ENCODE data around the gene NTM. TPM values are rescaled to one million over a fixed set of nuclear protein-coding genes. Genes with fewer than 3 reads are reported as not detected.

The NTM gene
- total RNA-seq, 1 experiment from 2014 or later = 8.6 TPM

DNA sequence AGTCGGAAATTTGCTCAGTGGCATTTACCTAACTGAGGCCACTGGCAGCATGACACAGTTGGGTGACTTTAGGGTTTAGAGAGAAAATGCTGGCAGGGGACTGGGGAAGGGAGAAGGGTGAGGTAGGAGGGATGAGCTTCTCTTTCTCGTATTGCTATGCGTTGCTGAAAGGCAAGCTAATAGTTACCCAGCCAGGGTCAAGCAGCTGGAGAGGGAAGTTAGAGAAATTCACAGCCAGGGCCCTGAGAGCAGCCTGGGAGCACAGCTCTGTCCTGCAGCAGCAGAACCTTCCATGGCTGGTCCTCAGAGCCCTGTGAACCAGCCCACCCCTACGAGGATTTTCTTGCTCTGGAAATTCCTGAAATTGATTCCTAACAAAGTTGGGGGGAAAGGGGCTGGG lies 679.6 kb downstream of the NTM start:
- no peak overlapping the region for H3K27ac ChIP-seq (ENCODE audit: low read depth, low read length, poor library complexity, severe bottlenecking)
- ChIA-PET CTCF (no interaction called here), POLR2A (ENCODE audit: low non-redundant PET) (no interaction called here)
- TF ChIP-seq, protein P1, sequence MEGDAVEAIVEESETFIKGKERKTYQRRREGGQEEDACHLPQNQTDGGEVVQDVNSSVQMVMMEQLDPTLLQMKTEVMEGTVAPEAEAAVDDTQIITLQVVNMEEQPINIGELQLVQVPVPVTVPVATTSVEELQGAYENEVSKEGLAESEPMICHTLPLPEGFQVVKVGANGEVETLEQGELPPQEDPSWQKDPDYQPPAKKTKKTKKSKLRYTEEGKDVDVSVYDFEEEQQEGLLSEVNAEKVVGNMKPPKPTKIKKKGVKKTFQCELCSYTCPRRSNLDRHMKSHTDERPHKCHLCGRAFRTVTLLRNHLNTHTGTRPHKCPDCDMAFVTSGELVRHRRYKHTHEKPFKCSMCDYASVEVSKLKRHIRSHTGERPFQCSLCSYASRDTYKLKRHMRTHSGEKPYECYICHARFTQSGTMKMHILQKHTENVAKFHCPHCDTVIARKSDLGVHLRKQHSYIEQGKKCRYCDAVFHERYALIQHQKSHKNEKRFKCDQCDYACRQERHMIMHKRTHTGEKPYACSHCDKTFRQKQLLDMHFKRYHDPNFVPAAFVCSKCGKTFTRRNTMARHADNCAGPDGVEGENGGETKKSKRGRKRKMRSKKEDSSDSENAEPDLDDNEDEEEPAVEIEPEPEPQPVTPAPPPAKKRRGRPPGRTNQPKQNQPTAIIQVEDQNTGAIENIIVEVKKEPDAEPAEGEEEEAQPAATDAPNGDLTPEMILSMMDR (conservative IDR thresholded peaks at IDR 0.05; ENCODE audit: low read depth, low read length) = no peak
- no peak for TF ChIP-seq EZH2 (IDR thresholded peaks at IDR 0.05; ENCODE audit: borderline replicate concordance, low read depth, low read length, poor library complexity, severe bottlenecking)
- peaks cover 55% of the 10 kb centered on the region for H3K4me1 ChIP-seq (ENCODE audit: insufficient read depth, low read length, poor library complexity, severe bottlenecking)
- no peak overlapping the region for H3K4me3 ChIP-seq (ENCODE audit: low read depth, low read length, poor library complexity, severe bottlenecking)
- H3K9me3 ChIP-seq (ENCODE audit: low read depth, low read length, poor library complexity, severe bottlenecking) = no peaks in the 10 kb centered on the region
- no peaks in the 10 kb centered on the region for H3K27me3 ChIP-seq (replicated peaks; ENCODE audit: insufficient read depth, low read depth, low read length, poor library complexity)
- intact Hi-C loops (cut with micrococcal nuclease; ENCODE audit: unreplicated experiment) = no loop called here
- DNase-seq (ENCODE audit: low spot score) = no peak
- no peaks in the 10 kb centered on the region for H3K36me3 ChIP-seq (ENCODE audit: insufficient read depth, low read length, poor library complexity, severe bottlenecking)
- no TSS peak for BruUV-seq (replicated peaks)

DNA sequence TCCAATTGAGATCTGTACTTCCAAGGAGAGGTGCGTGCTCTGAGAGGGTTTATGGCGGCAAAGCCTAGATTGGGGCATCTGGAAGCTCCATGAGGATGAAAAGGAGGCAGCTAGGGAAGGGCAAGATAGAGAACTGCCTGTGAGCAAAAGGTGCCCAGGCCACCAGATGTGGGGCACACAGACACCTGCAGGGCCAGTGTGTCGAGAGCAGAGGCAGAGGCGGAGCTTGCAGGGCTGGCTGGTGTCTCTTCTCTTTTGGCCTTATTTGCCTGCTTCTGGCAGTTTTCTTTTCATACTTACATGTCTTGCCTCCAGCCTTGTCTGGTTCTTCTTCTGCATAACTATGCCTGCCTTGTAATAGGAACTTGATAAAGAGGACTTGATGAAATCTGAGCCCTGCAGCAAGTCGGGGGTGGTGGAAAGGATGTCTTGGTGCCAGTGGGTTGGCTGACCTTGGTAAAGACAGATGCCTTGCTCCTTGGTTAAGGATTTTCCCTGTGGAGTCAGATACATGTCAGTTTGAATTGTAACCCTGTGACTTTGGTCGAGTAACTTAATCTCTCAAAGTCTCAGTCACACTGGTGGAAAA lies 680.3 kb downstream of the NTM start:
- DNase-seq (ENCODE audit: low spot score) = no peak

DNA sequence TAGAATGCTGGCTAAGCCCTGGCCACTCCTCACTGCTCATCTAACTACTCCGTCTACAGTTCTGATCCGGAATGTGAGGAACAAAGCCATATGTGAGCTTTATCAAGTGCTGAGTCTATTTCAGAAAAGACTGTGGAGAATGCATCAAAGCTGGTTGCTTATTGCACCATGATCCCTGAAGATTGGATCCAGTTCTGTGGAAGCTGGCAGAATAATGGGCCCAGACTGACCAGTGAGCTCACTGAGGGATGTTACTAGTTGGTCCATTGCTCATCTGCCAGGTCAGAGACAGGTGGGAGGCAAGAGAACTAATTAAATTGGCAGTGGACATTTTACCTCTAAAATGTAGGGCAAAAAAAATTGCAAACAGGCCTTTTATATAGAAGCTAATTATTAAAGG lies 681.3 kb downstream of the NTM start:
- Histone ChIP-seq H3K27me3 (replicated peaks; ENCODE audit: insufficient read depth, low read depth, low read length, poor library complexity) (no peaks in the 10 kb centered on the region), H3K4me1 (ENCODE audit: insufficient read depth, low read length, poor library complexity, severe bottlenecking) (peaks cover 56% of the 10 kb centered on the region), H3K27ac (ENCODE audit: low read depth, low read length, poor library complexity, severe bottlenecking) (no peak overlapping the region), H3K4me3 (ENCODE audit: low read depth, low read length, poor library complexity, severe bottlenecking) (no peak overlapping the region), H3K9me3 (ENCODE audit: low read depth, low read length, poor library complexity, severe bottlenecking) (no peaks in the 10 kb centered on the region), H3K36me3 (ENCODE audit: insufficient read depth, low read length, poor library complexity, severe bottlenecking) (no peaks in the 10 kb centered on the region)
- POLR2A ChIA-PET (ENCODE audit: low non-redundant PET) = no interaction called here
- no peak for DNase-seq (ENCODE audit: low spot score)
- no TSS peak for BruUV-seq (replicated peaks)
- TF ChIP-seq, protein P1 (conservative IDR thresholded peaks at IDR 0.05; ENCODE audit: low read depth, low read length) = no peak
- TF ChIP-seq EZH2 (IDR thresholded peaks at IDR 0.05; ENCODE audit: borderline replicate concordance, low read depth, low read length, poor library complexity, severe bottlenecking) = no peak
- intact Hi-C loops (cut with micrococcal nuclease; ENCODE audit: unreplicated experiment) = no loop called here
- CTCF ChIA-PET = no interaction called here

More for the DNA sequence above, 680.3 kb downstream of the NTM start:
- Histone ChIP-seq H3K4me1 (ENCODE audit: insufficient read depth, low read length, poor library complexity, severe bottlenecking) (peaks cover 56% of the 10 kb centered on the region), H3K9me3 (ENCODE audit: low read depth, low read length, poor library complexity, severe bottlenecking) (no peaks in the 10 kb centered on the region), H3K27ac (ENCODE audit: low read depth, low read length, poor library complexity, severe bottlenecking) (no peak overlapping the region), H3K27me3 (replicated peaks; ENCODE audit: insufficient read depth, low read depth, low read length, poor library complexity) (no peaks in the 10 kb centered on the region), H3K4me3 (ENCODE audit: low read depth, low read length, poor library complexity, severe bottlenecking) (no peak overlapping the region), H3K36me3 (ENCODE audit: insufficient read depth, low read length, poor library complexity, severe bottlenecking) (no peaks in the 10 kb centered on the region)
- TF ChIP-seq EZH2 (IDR thresholded peaks at IDR 0.05; ENCODE audit: borderline replicate concordance, low read depth, low read length, poor library complexity, severe bottlenecking) = no peak
- ChIA-PET POLR2A (ENCODE audit: low non-redundant PET) (no interaction called here), CTCF (no interaction called here)
- intact Hi-C loops (cut with micrococcal nuclease; ENCODE audit: unreplicated experiment) = no loop called here
- BruUV-seq (replicated peaks) = no TSS peak

DNA sequence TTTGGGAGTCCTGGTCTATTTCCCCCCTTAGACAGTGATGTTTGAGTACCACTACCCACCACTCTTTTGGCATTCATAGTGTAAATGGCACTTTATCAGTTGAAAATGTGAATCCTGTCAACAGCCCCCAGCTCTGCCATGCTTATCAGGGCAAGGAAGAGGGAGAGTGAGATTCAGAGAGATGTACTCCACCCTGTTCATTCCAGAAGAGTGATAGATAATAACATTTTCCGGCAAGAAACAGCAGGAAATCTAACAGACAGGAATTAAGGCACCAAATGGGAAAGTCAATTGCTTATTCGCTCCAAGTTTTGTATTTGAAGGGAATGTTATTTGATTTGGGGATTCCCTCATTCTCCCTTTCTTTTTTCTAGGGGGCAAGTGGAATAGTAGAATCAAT lies 681.9 kb downstream of the NTM start:
- CTCF ChIA-PET = no interaction called here
- peaks cover 57% of the 10 kb centered on the region for H3K4me1 ChIP-seq (ENCODE audit: insufficient read depth, low read length, poor library complexity, severe bottlenecking)
- no peak overlapping the region for H3K27ac ChIP-seq (ENCODE audit: low read depth, low read length, poor library complexity, severe bottlenecking)

More for the DNA sequence above, 681.9 kb downstream of the NTM start:
- TF ChIP-seq EZH2 (IDR thresholded peaks at IDR 0.05; ENCODE audit: borderline replicate concordance, low read depth, low read length, poor library complexity, severe bottlenecking) = no peak
- TF ChIP-seq, protein P1 (conservative IDR thresholded peaks at IDR 0.05; ENCODE audit: low read depth, low read length) = no peak
- DNase-seq (ENCODE audit: low spot score) = no peak
- Histone ChIP-seq H3K36me3 (ENCODE audit: insufficient read depth, low read length, poor library complexity, severe bottlenecking) (no peaks in the 10 kb centered on the region), H3K27me3 (replicated peaks; ENCODE audit: insufficient read depth, low read depth, low read length, poor library complexity) (no peaks in the 10 kb centered on the region), H3K9me3 (ENCODE audit: low read depth, low read length, poor library complexity, severe bottlenecking) (no peaks in the 10 kb centered on the region), H3K4me3 (ENCODE audit: low read depth, low read length, poor library complexity, severe bottlenecking) (no peak overlapping the region)
- POLR2A ChIA-PET (ENCODE audit: low non-redundant PET) = no interaction called here
- intact Hi-C loops (cut with micrococcal nuclease; ENCODE audit: unreplicated experiment) = no loop called here
- BruUV-seq (replicated peaks) = no TSS peak
